HepG2 (cell line): Measurements from ENCODE around the gene MACROD2. TPM values are rescaled to one million over a fixed set of nuclear protein-coding genes. Genes with fewer than 3 reads are reported as not detected.

ENCODE experiments used
- ATF3 ChIP-seq: sonication (generic); formaldehyde crosslinking; IDR thresholded peaks from 2 replicates; pipeline ENCODE4 v1.4.0; 2020; ENCODE audit warnings: missing genetic modification reagents
- CEBPG ChIP-seq: IDR thresholded peaks from 2 replicates; pipeline ENCODE4 v1.6.1; 2016
- ETV6 ChIP-seq: sonication (generic); formaldehyde crosslinking; conservative IDR thresholded peaks from 2 replicates; pipeline ENCODE4 v1.4.0; 2020; ENCODE audit warnings: missing genetic modification reagents
- FOXA1 ChIP-seq, 2 experiments: fragments of 450-650 bp in 1 of 2; sonication (generic) in 1 of 2; formaldehyde crosslinking in 1 of 2; IDR thresholded peaks; 2 replicates each; pipeline versions ENCODE4 v1.4.0 to v1.6.1; 2016 to 2020; ENCODE audit warnings: missing genetic modification reagents in 1 of 2
- FOXO1 ChIP-seq: sonication (generic); formaldehyde crosslinking; IDR thresholded peaks from 2 replicates; pipeline ENCODE4 v1.4.0; 2020; ENCODE audit warnings: missing genetic modification reagents
- GRHL1 ChIP-seq: sonication (generic); formaldehyde crosslinking; conservative IDR thresholded peaks from 2 replicates; pipeline ENCODE4 v1.8.0; 2022; ENCODE audit warnings: missing genetic modification reagents
- JUND ChIP-seq: sonication (generic); formaldehyde crosslinking; IDR thresholded peaks from 2 replicates; pipeline ENCODE4 v1.8.0; 2022; ENCODE audit warnings: mild to moderate bottlenecking, missing genetic modification reagents
- MLX ChIP-seq: IDR thresholded peaks from 2 replicates; pipeline ENCODE4 v1.6.1; 2016
- NBN ChIP-seq: fragments of 450-650 bp; conservative IDR thresholded peaks from 2 replicates; pipeline ENCODE4 v1.6.1; 2017
- PAXIP1 ChIP-seq: sonication (generic); formaldehyde crosslinking; conservative IDR thresholded peaks from 2 replicates; pipeline ENCODE4 v1.4.0; 2020; ENCODE audit warnings: mild to moderate bottlenecking, missing genetic modification reagents, moderate library complexity
- SAP130 ChIP-seq: IDR thresholded peaks from 2 replicates; pipeline ENCODE4 v1.6.1; 2016; ENCODE audit warnings: low read depth
- SNAPC5 ChIP-seq: sonication (generic); formaldehyde crosslinking; IDR thresholded peaks from 2 replicates; pipeline ENCODE4 v1.8.1; 2023; ENCODE audit warnings: mild to moderate bottlenecking, missing genetic modification reagents, borderline replicate concordance
- TCF7 ChIP-seq: sonication (generic); IDR thresholded peaks from 2 replicates; pipeline ENCODE4 v1.6.1; 2016; ENCODE audit warnings: antibody characterized with exemption, low read depth
- YEATS4 ChIP-seq: sonication (generic); formaldehyde crosslinking; IDR thresholded peaks from 2 replicates; pipeline ENCODE4 v1.4.0; 2020; ENCODE audit warnings: missing genetic modification reagents, borderline replicate concordance
- ZBTB8A ChIP-seq: sonication (generic); formaldehyde crosslinking; IDR thresholded peaks from 2 replicates; pipeline ENCODE4 v1.4.0; 2020; ENCODE audit warnings: mild to moderate bottlenecking, low read depth, missing genetic modification reagents, borderline replicate concordance
- ZFP36L2 ChIP-seq: sonication (generic); formaldehyde crosslinking; IDR thresholded peaks from 2 replicates; pipeline ENCODE4 v1.4.0; 2020; ENCODE audit warnings: missing genetic modification reagents
- ZFP62 ChIP-seq: sonication (generic); formaldehyde crosslinking; IDR thresholded peaks from 2 replicates; pipeline ENCODE4 v1.4.0; 2020; ENCODE audit warnings: missing genetic modification reagents
- ZKSCAN1 ChIP-seq: fragments of 150-350 bp; IDR thresholded peaks from 2 replicates; pipeline ENCODE4 v1.6.1; 2014; ENCODE audit warnings: low read length
- ZNF12 ChIP-seq: sonication (generic); formaldehyde crosslinking; IDR thresholded peaks from 2 replicates; pipeline ENCODE4 v1.5.0; 2020; ENCODE audit warnings: missing genetic modification reagents
- ZNF225 ChIP-seq: sonication (generic); formaldehyde crosslinking; IDR thresholded peaks from 2 replicates; pipeline ENCODE4 v1.4.0; 2020; ENCODE audit warnings: mild to moderate bottlenecking, missing genetic modification reagents
- ZNF33A ChIP-seq: sonication (generic); formaldehyde crosslinking; IDR thresholded peaks from 2 replicates; pipeline ENCODE4 v1.5.1; 2020; ENCODE audit warnings: missing genetic modification reagents, mild to moderate bottlenecking, moderate library complexity, borderline replicate concordance
- ZNF567 ChIP-seq: sonication (generic); formaldehyde crosslinking; IDR thresholded peaks from 2 replicates; pipeline ENCODE4 v1.8.1; 2023; ENCODE audit warnings: mild to moderate bottlenecking, missing genetic modification reagents, borderline replicate concordance
- ZNF607 ChIP-seq: sonication (generic); formaldehyde crosslinking; IDR thresholded peaks from 2 replicates; pipeline ENCODE4 v1.5.1; 2020; ENCODE audit warnings: missing genetic modification reagents, mild to moderate bottlenecking, borderline replicate concordance
- ZNF710 ChIP-seq: sonication (generic); formaldehyde crosslinking; IDR thresholded peaks from 2 replicates; pipeline ENCODE4 v1.5.0; 2020; ENCODE audit warnings: mild to moderate bottlenecking, missing genetic modification reagents, borderline replicate concordance
- polyA plus RNA-seq, 8 experiments: library from polyadenylated mRNA; depleted of rRNA in 3 of 8; stranded (reverse) in 7 of 8; unstranded in 1 of 8; fragments of >200 nt; fragmentation: Illumina TruSeq in 4 of 8; extraction: Trizol in 4 of 8; gene quantifications; 2 replicates each; pipeline versions ENCODE4 v1.2.1 to v1.2.3, GENCODE V29; 2011 to 2016; ENCODE audit warnings: low read depth in 4 of 8, missing spikeins in 1 of 8, mixed read lengths in 1 of 8; ENCODE audit not compliant: insufficient read depth in 1 of 8
- total RNA-seq, 5 experiments: library from RNA; depleted of rRNA; stranded (reverse); fragments of >200 nt; fragmentation: Illumina TruSeq; extraction: Trizol; gene quantifications; 2 replicates each; pipeline ENCODE4 v1.2.3, GENCODE V29; 2016; ENCODE audit warnings: low read depth in 1 of 5

The MACROD2 gene
- total and polyA plus RNA-seq, 2 of the 13 experiments (the other 11 are each of a cell fraction or from before 2014, with no cell fraction given), result 0.13 to 0.51 TPM

- TF ChIP-seq ZBTB8A (no peak), YEATS4 (CRISPR knock-in tag) (0 out of 2 replicates have a peak, but pooled peaks have one; percentile 20), ZNF710 (CRISPR knock-in tag) (no peak), ETV6 (CRISPR knock-in tag) (no peak), SNAPC5 (CRISPR knock-in tag) (no peak), ZNF567 (CRISPR knock-in tag) (no peak), CEBPG (CRISPR knock-in tag) (peak; percentile 90), ZNF33A (no peak), FOXA1 (IDR thresholded peaks at IDR 0.05) (no peak), FOXA1 (CRISPR knock-in tag; IDR thresholded peaks at IDR 0.05) (peak; percentile 76), FOXO1 (no peak), MLX (CRISPR knock-in tag) (no peak), ZKSCAN1 (0 out of 2 replicates have a peak, but pooled peaks have one; percentile 4), ATF3 (CRISPR knock-in tag) (no peak), TCF7 (peak; percentile 28; the same call in 1 of the 2 replicates), ZNF12 (CRISPR knock-in tag) (peak; percentile 65; the same call in 1 of the 2 replicates), NBN (no peak), PAXIP1 (CRISPR knock-in tag) (0 out of 2 replicates have a peak, but pooled peaks have one; percentile 21), ZNF225 (no peak), GRHL1 (CRISPR knock-in tag) (no peak), ZNF607 (no peak), JUND (CRISPR knock-in tag) (no peak), ZFP62 (no peak), SAP130 (CRISPR knock-in tag) (peak; percentile 53), ZFP36L2 (no peak)
Observed at GRCh38 chr20:14992153-14992552, 996.8 kb downstream of the MACROD2 start (continued).
